SK-N-SH (cell line): ENCODE measurements around the gene GRM8. TPM values are rescaled to one million over a fixed set of nuclear protein-coding genes. Genes with fewer than 3 reads are reported as not detected.

Source experiments
- CTCF ChIA-PET: fragments of 300-600, 350-600 bp; formaldehyde crosslinking; extraction: SDS; loops from one replicate; lab custom pipeline; 2021; lab: Yijun Ruan, JAX
- POLR2A ChIA-PET: fragments of 350-600 bp; sonication (Branson Sonifier 250); formaldehyde crosslinking; extraction: SDS; loops from one replicate; lab custom pipeline; 2020; ENCODE audit warnings: antibody characterized with exemption, inconsistent platforms; lab: Yijun Ruan, JAX
- DNase-seq: peaks from one replicate; pipeline ENCODE4 v3.0.0; 2012
- H2AFZ ChIP-seq: fragments of 200-600 bp; sonication (generic); 2 replicates; pipeline ENCODE4 v1.8.1; 2016; ENCODE audit warnings: antibody characterized with exemption, mild to moderate bottlenecking, low read depth
- H3F3A ChIP-seq: fragments of 200-600 bp; sonication (generic); replicated peaks from 2 replicates; pipeline ENCODE3; 2016; ENCODE audit warnings: antibody characterized with exemption, mild to moderate bottlenecking; ENCODE audit not compliant: insufficient read depth
- H3K27ac ChIP-seq, 2 experiments: fragments of 200-500 bp in 1 of 2; fragments of 200-600 bp in 1 of 2; sonication (Bioruptor generic) in 1 of 2; sonication (generic), shearing (Covaris generic) in 1 of 2; 2 replicates each; pipeline versions ENCODE4 v1.5.1 to v1.6.1; 2014 to 2016; ENCODE audit warnings: low read depth in 2 of 2, inconsistent platforms in 1 of 2, low read length in 1 of 2, mild to moderate bottlenecking in 1 of 2, mixed read lengths in 1 of 2
- H3K27me3 ChIP-seq: fragments of 200-600 bp; sonication (generic), shearing (Covaris generic); 2 replicates; pipeline ENCODE4 v1.6.1; 2016; ENCODE audit warnings: mixed run types; ENCODE audit not compliant: insufficient read depth
- H3K36me3 ChIP-seq, 2 experiments: fragments of 200-500 bp in 1 of 2; fragments of 200-600 bp in 1 of 2; sonication (Bioruptor generic) in 1 of 2; sonication (generic) in 1 of 2; replicated peaks in 1 of 2; 2 replicates each; pipeline versions ENCODE3 to v1.5.1; 2014 to 2016; ENCODE audit warnings: low read length in 1 of 2, mild to moderate bottlenecking in 1 of 2; ENCODE audit not compliant: insufficient read depth in 2 of 2, control insufficient read depth in 1 of 2
- H3K4me1 ChIP-seq, 2 experiments: fragments of 200-500 bp in 1 of 2; fragments of 200-600 bp in 1 of 2; sonication (Bioruptor generic) in 1 of 2; sonication (generic), shearing (Covaris generic) in 1 of 2; 2 replicates each; pipeline versions ENCODE4 v1.5.1 to v1.6.1; 2014 to 2016; ENCODE audit warnings: low read depth in 1 of 2, low read length in 1 of 2, mixed run types in 1 of 2; ENCODE audit not compliant: insufficient read depth in 2 of 2, control insufficient read depth in 1 of 2
- H3K4me2 ChIP-seq: fragments of 200-600 bp; sonication (generic), shearing (Covaris generic); 2 replicates; pipeline ENCODE4 v1.6.1; 2017; ENCODE audit warnings: mixed run types
- H3K4me3 ChIP-seq, 2 experiments: fragments of 200-500 bp in 1 of 2; fragments of 200-600 bp in 1 of 2; sonication (Bioruptor generic) in 1 of 2; sonication (generic), shearing (Covaris generic) in 1 of 2; 2 replicates each; pipeline versions ENCODE4 v1.5.1 to v1.8.1; 2014 to 2016; ENCODE audit warnings: low read depth in 2 of 2, inconsistent platforms in 1 of 2, low read length in 1 of 2, mild to moderate bottlenecking in 1 of 2, mixed read lengths in 1 of 2, moderate library complexity in 1 of 2
- H3K79me2 ChIP-seq: fragments of 200-600 bp; sonication (generic); 2 replicates; pipeline ENCODE4 v1.8.1; 2017; ENCODE audit warnings: mild to moderate bottlenecking; ENCODE audit not compliant: insufficient read depth
- H3K9ac ChIP-seq: fragments of 200-600 bp; sonication (generic); 2 replicates; pipeline ENCODE4 v1.6.1; 2017; ENCODE audit warnings: mixed run types
- H3K9me2 ChIP-seq: fragments of 200-600 bp; sonication (generic); 2 replicates; pipeline ENCODE4 v1.6.1; 2017; ENCODE audit warnings: mixed run types
- H3K9me3 ChIP-seq: fragments of 200-600 bp; sonication (generic); 2 replicates; pipeline ENCODE4 v1.6.1; 2017; ENCODE audit warnings: mixed run types, mild to moderate bottlenecking, moderate library complexity
- H4K20me1 ChIP-seq: fragments of 200-600 bp; sonication (generic); 2 replicates; pipeline ENCODE4 v1.6.1; 2017; ENCODE audit warnings: mild to moderate bottlenecking, mixed run types; ENCODE audit not compliant: insufficient read depth
- CTCF ChIP-seq: fragments of 200-600 bp; sonication (generic); IDR thresholded peaks from 2 replicates; pipeline ENCODE4 v1.6.1; 2017; ENCODE audit warnings: antibody characterized with exemption, mild to moderate bottlenecking, moderate library complexity
- EZH2phosphoT487 ChIP-seq: fragments of 200-600 bp; sonication (generic); IDR thresholded peaks from 2 replicates; pipeline ENCODE4 v1.6.1; 2017; ENCODE audit warnings: low read depth, mixed run types, mild to moderate bottlenecking, antibody characterized with exemption, moderate library complexity, borderline replicate concordance
- FOSL2 ChIP-seq: IDR thresholded peaks from 2 replicates; pipeline ENCODE4 v1.4.0; 2012; ENCODE audit warnings: low read depth, mild to moderate bottlenecking, moderate library complexity, borderline replicate concordance
- GABPA ChIP-seq: IDR thresholded peaks from 2 replicates; pipeline ENCODE4 v1.4.0; 2012; ENCODE audit warnings: low read depth, mild to moderate bottlenecking
- GATA2 ChIP-seq: sonication (generic); formaldehyde crosslinking; IDR thresholded peaks from 2 replicates; pipeline ENCODE4 v1.5.0; 2020; ENCODE audit warnings: mild to moderate bottlenecking, missing genetic modification reagents
- MAX ChIP-seq: IDR thresholded peaks from 2 replicates; pipeline ENCODE4 v1.4.0; 2012; ENCODE audit warnings: low read depth
- MXI1 ChIP-seq: IDR thresholded peaks from 2 replicates; pipeline ENCODE4 v1.6.1; 2012; ENCODE audit warnings: mild to moderate bottlenecking, low read depth, low read length, improper control_type of control experiment
- RAD21 ChIP-seq: IDR thresholded peaks from 2 replicates; pipeline ENCODE4 v1.6.1; 2012; ENCODE audit warnings: mild to moderate bottlenecking, low read length
- SIN3A ChIP-seq: IDR thresholded peaks from 2 replicates; pipeline ENCODE4 v1.6.1; 2012; ENCODE audit warnings: low read depth, mild to moderate bottlenecking, low read length, moderate library complexity, borderline replicate concordance
- SMC3 ChIP-seq: IDR thresholded peaks from 2 replicates; pipeline ENCODE4 v1.6.1; 2012; ENCODE audit warnings: low read depth, low read length, improper control_type of control experiment
- TAF1 ChIP-seq: IDR thresholded peaks from 2 replicates; pipeline ENCODE4 v1.6.1; 2012; ENCODE audit warnings: low read depth, mild to moderate bottlenecking, low read length, moderate library complexity, borderline replicate concordance
- TCF12 ChIP-seq: IDR thresholded peaks from 2 replicates; pipeline ENCODE4 v1.4.0; 2012
- YY1 ChIP-seq: IDR thresholded peaks from 2 replicates; pipeline ENCODE4 v1.4.0; 2012; ENCODE audit warnings: low read depth, mild to moderate bottlenecking
- WGBS: methylation state at CpG from one replicate; pipeline ENCODE4 v1.1.6; 2017; ENCODE audit warnings: low lambda C conversion rate; 5-methylcytosine and 5-hydroxymethylcytosine counted together
- polyA plus RNA-seq, 3 experiments: library from polyadenylated mRNA; depleted of rRNA; stranded (reverse); fragments of >200 nt; gene quantifications; 2 replicates each; pipeline ENCODE4 v1.2.3, GENCODE V29; 2012
- TF ChIP-seq, protein P1 (sequence below): IDR thresholded peaks from 2 replicates; pipeline ENCODE4 v1.4.0; 2012; ENCODE audit warnings: low read depth, borderline replicate concordance
- TF ChIP-seq, protein P2 (sequence below): fragments of 150-350 bp; IDR thresholded peaks from 2 replicates; pipeline ENCODE4 v1.6.1; 2016; ENCODE audit warnings: mild to moderate bottlenecking, low read depth, low read length

Gene GRM8
- polyA plus RNA-seq, 1 of the 3 experiments (the other 2 are of a cell fraction), result 0.10 TPM

GRCh38 chr7:127089146-127089545, 163.6 kb downstream of the GRM8 start:
- Histone ChIP-seq H3K9me2 (no peaks in the 10 kb centered on the region), H3K4me3 (no peak overlapping the region), H3K27ac (no peak overlapping the region), H2AFZ (no peak overlapping the region), H3K27me3 (no peaks in the 10 kb centered on the region), H3K79me2 (no peaks in the 10 kb centered on the region), H3K36me3 (no peaks in the 10 kb centered on the region), H3K9ac (no peak overlapping the region), H3K9me3 (no peaks in the 10 kb centered on the region; the same call in 1 of the 2 replicates), H3K4me1 (no peaks in the 10 kb centered on the region), H3K4me2 (no peak overlapping the region), H4K20me1 (no peaks in the 10 kb centered on the region), H3F3A (no peaks in the 10 kb centered on the region)
- ChIA-PET POLR2A (no interaction called here), CTCF (interaction anchor here (0.6 to 1.8 kb wide), 3 partner anchors 18 to 489 kb away, joined by 3 to 4 read pairs (median 3); no protein-coding TSS in a partner anchor)
- DNase-seq, result no peak
- 4% methylated on average over 1 of the region's 1 CpG for WGBS
- TF ChIP-seq FOSL2 (no peak), SIN3A (no peak), TAF1 (no peak), MAX (no peak), EZH2phosphoT487 (no peak), RAD21 (no peak)
- TF ChIP-seq, protein P1, sequence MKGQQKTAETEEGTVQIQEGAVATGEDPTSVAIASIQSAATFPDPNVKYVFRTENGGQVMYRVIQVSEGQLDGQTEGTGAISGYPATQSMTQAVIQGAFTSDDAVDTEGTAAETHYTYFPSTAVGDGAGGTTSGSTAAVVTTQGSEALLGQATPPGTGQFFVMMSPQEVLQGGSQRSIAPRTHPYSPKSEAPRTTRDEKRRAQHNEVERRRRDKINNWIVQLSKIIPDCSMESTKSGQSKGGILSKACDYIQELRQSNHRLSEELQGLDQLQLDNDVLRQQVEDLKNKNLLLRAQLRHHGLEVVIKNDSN, result no peak

GRCh38 chr7:127081539-127081938, 171.2 kb downstream of the GRM8 start:
- Histone ChIP-seq H3K27me3 (no peaks in the 10 kb centered on the region), H3K4me2 (no peak overlapping the region), H3K9me2 (no peaks in the 10 kb centered on the region), H3K4me1 (no peaks in the 10 kb centered on the region), H3K4me3 (no peak overlapping the region), H3K36me3 (no peaks in the 10 kb centered on the region), H3K9me3 (no peaks in the 10 kb centered on the region; the same call in 1 of the 2 replicates), H3K27ac (no peak overlapping the region), H3K9ac (no peak overlapping the region), H2AFZ (no peak overlapping the region), H3K79me2 (no peaks in the 10 kb centered on the region), H4K20me1 (no peaks in the 10 kb centered on the region), H3F3A (no peaks in the 10 kb centered on the region)
- WGBS, result 20% methylated on average over 3 of the region's 3 CpGs
- POLR2A ChIA-PET, result no interaction called here
- CTCF ChIA-PET, result interaction anchor here (0.7 to 3.6 kb wide), 3 partner anchors 26 to 212 kb away, joined by 3 to 11 read pairs (median 3); no protein-coding TSS in a partner anchor
- DNase-seq, result no peak
- TF ChIP-seq TAF1 (no peak), FOSL2 (no peak), GABPA (no peak), YY1 (no peak), SMC3 (no peak), TCF12 (no peak), GATA2 (CRISPR knock-in tag) (no peak), MXI1 (no peak), CTCF (no peak)
- TF ChIP-seq, protein P1, result no peak
- TF ChIP-seq, protein P2, sequence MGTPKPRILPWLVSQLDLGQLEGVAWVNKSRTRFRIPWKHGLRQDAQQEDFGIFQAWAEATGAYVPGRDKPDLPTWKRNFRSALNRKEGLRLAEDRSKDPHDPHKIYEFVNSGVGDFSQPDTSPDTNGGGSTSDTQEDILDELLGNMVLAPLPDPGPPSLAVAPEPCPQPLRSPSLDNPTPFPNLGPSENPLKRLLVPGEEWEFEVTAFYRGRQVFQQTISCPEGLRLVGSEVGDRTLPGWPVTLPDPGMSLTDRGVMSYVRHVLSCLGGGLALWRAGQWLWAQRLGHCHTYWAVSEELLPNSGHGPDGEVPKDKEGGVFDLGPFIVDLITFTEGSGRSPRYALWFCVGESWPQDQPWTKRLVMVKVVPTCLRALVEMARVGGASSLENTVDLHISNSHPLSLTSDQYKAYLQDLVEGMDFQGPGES, result no peak
